HEK293 (cell line): ENCODE results near the gene CREB5.

ENCODE experiments used
- TCF7L2 ChIP-seq: IDR thresholded peaks from 2 replicates; pipeline ENCODE4 v1.6.1; 2011; ENCODE audit warnings: low read depth, mild to moderate bottlenecking, inconsistent platforms, low read length, moderate library complexity, borderline replicate concordance
- TRIM28 ChIP-seq: IDR thresholded peaks from 2 replicates; pipeline ENCODE4 v1.6.1; 2011; ENCODE audit warnings: low read length, control low read depth, borderline replicate concordance
- ZBTB21 ChIP-seq: fragments of 450-650 bp; formaldehyde crosslinking; IDR thresholded peaks from 2 replicates; pipeline ENCODE4 v1.5.1; 2017; ENCODE audit warnings: missing biosample characterization, missing genetic modification characterization
- ZNF138 ChIP-seq: fragments of 450-650 bp; formaldehyde crosslinking; IDR thresholded peaks from 2 replicates; pipeline ENCODE4 v1.5.1; 2016; ENCODE audit warnings: missing biosample characterization, missing genetic modification characterization, borderline replicate concordance
- ZNF2 ChIP-seq: fragments of 450-650 bp; formaldehyde crosslinking; IDR thresholded peaks from 2 replicates; pipeline ENCODE4 v1.5.1; 2016; ENCODE audit warnings: missing biosample characterization, missing genetic modification characterization
- ZNF24 ChIP-seq: fragments of 450-650 bp; formaldehyde crosslinking; IDR thresholded peaks from 2 replicates; pipeline ENCODE4 v1.5.1; 2016; ENCODE audit warnings: missing biosample characterization, missing genetic modification characterization
- ZNF302 ChIP-seq: fragments of 450-650 bp; formaldehyde crosslinking; IDR thresholded peaks from 2 replicates; pipeline ENCODE4 v1.5.1; 2016; ENCODE audit warnings: missing biosample characterization, missing genetic modification characterization, low read depth
- TF ChIP-seq, protein P1 (sequence below): fragments of 450-650 bp; formaldehyde crosslinking; IDR thresholded peaks from 2 replicates; pipeline ENCODE4 v1.5.1; 2016; ENCODE audit warnings: missing biosample characterization, missing genetic modification characterization
- TF ChIP-seq, protein P2 (sequence below): fragments of 450-650 bp; formaldehyde crosslinking; IDR thresholded peaks from 2 replicates; pipeline ENCODE4 v1.5.1; 2016; ENCODE audit warnings: missing biosample characterization, missing genetic modification characterization
- TF ChIP-seq, protein P3 (sequence below): fragments of 450-650 bp; IDR thresholded peaks from 2 replicates; pipeline ENCODE4 v1.5.1; 2018; ENCODE audit warnings: missing biosample characterization, missing genetic modification characterization

DNA sequence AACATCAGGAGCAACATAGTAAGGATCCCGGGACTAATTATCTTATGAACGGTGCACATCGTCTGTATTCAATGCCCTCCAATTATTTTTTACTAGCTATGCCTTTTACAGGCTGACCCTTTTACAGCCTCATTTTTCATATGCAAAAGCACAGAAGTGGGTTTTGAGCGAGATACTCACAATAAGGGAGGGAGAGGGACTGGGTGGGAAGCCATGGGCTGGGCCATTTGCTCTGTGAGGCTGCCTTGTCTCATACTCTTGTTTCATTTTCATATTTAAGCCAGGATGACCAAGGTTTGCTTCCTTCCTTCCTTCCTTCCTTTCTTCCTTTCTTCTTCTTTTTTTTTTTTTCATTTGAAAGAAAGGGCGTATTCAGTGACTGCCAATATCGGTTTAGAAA, 286.5 kb downstream of the CREB5 start:
- TF ChIP-seq, protein P1, sequence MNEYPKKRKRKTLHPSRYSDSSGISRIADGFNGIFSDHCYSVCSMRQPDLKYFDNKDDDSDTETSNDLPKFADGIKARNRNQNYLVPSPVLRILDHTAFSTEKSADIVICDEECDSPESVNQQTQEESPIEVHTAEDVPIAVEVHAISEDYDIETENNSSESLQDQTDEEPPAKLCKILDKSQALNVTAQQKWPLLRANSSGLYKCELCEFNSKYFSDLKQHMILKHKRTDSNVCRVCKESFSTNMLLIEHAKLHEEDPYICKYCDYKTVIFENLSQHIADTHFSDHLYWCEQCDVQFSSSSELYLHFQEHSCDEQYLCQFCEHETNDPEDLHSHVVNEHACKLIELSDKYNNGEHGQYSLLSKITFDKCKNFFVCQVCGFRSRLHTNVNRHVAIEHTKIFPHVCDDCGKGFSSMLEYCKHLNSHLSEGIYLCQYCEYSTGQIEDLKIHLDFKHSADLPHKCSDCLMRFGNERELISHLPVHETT (tag by site-specific recombination), result no peak
- TF ChIP-seq, protein P2, sequence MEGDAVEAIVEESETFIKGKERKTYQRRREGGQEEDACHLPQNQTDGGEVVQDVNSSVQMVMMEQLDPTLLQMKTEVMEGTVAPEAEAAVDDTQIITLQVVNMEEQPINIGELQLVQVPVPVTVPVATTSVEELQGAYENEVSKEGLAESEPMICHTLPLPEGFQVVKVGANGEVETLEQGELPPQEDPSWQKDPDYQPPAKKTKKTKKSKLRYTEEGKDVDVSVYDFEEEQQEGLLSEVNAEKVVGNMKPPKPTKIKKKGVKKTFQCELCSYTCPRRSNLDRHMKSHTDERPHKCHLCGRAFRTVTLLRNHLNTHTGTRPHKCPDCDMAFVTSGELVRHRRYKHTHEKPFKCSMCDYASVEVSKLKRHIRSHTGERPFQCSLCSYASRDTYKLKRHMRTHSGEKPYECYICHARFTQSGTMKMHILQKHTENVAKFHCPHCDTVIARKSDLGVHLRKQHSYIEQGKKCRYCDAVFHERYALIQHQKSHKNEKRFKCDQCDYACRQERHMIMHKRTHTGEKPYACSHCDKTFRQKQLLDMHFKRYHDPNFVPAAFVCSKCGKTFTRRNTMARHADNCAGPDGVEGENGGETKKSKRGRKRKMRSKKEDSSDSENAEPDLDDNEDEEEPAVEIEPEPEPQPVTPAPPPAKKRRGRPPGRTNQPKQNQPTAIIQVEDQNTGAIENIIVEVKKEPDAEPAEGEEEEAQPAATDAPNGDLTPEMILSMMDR, result no peak
- TF ChIP-seq ZNF302, result no peak
- TF ChIP-seq, protein P3, sequence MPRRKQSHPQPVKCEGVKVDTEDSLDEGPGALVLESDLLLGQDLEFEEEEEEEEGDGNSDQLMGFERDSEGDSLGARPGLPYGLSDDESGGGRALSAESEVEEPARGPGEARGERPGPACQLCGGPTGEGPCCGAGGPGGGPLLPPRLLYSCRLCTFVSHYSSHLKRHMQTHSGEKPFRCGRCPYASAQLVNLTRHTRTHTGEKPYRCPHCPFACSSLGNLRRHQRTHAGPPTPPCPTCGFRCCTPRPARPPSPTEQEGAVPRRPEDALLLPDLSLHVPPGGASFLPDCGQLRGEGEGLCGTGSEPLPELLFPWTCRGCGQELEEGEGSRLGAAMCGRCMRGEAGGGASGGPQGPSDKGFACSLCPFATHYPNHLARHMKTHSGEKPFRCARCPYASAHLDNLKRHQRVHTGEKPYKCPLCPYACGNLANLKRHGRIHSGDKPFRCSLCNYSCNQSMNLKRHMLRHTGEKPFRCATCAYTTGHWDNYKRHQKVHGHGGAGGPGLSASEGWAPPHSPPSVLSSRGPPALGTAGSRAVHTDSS, result no peak
- no peak for TF ChIP-seq TRIM28
- no peak for TF ChIP-seq ZNF138 (tag by site-specific recombination)
- no peak for TF ChIP-seq TCF7L2
- TF ChIP-seq ZNF24, result no peak
- no peak for TF ChIP-seq ZNF2
- TF ChIP-seq ZBTB21 (tag by site-specific recombination), result no peak
